Left renal pelvis (tissue), 4 donors: ENCODE measurements around the gene NT5M. TPM values are rescaled to one million over a fixed set of nuclear protein-coding genes. Genes with fewer than 3 reads are reported as not detected.
"Not testable (repeated sequence)": the region's sequence is repeated elsewhere in the genome, so short reads cannot be mapped to it uniquely, and the experiment has no call there.

Experiments used
- DNase-seq, 4 donors: peaks; one replicate each; pipeline ENCODE4 v3.0.0-alpha.2; 2013; ENCODE audit warnings: low read depth in 4 of 4, low spot score in 3 of 4
- polyA plus RNA-seq, 4 donors: library from polyadenylated mRNA; unstranded; fragments of 120-200 nt; gene quantifications; one replicate each; pipeline ENCODE4 v1.2.1, GENCODE V29; 2013; ENCODE audit not compliant: insufficient read length in 4 of 4

Gene NT5M
- polyA plus RNA-seq = 1 to 10 TPM; 3.7 to 6.0 (median 4.9) TPM

DNA sequence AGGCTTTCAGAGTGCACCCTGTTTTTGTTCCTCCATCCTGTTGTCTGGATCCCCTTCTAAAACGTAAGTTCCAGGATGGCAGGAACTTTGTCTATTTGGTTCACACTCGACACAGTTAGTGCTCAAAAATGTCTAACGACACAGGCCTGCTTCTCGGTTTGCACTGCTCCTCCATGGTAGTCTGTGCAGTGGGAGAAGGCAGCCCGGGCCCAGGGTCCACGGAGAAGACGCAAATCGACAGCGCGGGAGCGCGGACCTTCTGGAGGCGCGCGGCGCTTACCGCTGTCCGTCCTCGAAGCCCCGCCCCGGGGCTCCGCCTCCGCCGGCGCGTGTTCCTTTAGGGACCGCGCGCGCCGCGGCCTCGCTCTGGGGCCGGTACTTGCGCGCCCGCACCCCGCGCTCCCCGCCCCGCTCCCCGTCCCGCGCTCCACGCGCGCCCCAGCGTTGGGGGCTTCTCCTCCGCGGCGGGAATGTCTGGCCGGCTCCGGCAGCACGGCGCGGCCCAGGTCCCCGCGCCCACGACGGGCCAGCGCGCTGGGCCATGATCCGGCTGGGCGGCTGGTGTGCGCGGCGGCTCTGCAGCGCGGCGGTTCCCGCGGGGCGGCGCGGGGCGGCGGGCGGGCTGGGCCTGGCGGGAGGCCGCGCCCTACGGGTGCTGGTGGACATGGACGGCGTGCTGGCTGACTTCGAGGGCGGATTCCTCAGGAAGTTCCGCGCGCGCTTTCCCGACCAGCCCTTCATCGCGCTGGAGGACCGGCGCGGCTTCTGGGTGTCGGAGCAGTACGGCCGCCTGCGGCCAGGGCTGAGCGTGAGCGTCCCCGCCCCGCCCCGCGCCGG, at the start of gene NT5M:
TSS of gene NT5M (plus strand) at position 364 of the 837 bp plus-strand sequence. CDS start at position 542, 178 bp downstream.
- peak in 3 of 4 donors; percentile 60 to 67 (median 64) for DNase-seq

DNA sequence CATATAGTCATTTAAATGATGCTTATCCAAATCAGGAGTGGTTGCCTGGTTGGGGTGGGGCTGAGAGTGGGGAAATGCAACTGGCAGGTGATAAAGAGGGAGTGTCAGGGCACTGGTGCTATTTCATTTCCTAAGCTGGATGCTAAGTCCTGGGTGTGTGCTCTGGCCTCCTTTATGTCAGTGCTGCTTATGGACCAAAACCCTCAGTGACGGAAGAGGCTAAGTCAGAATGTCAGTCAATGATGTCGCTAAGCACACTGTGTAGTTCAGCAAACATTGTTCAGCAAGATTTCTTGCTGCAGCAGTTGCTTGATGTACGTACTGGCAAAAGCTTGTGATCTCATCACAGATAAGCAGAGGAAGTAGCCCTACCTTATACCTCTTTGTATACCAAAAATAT, 49.8 kb upstream of the NT5M start:
- no peak for DNase-seq

GRCh38 chr17:17254036-17254435, 49.1 kb upstream of the NT5M start:
- DNase-seq = no peak

GRCh38 chr17:17255689-17256088, 47.5 kb upstream of the NT5M start:
- not testable (repeated sequence) for DNase-seq

GRCh38 chr17:17256316-17256715, 46.9 kb upstream of the NT5M start:
- no peak for DNase-seq

- no peak for DNase-seq
These were observed 45.2 kb upstream of the NT5M start for GRCh38 chr17:17258011-17258410.

DNA sequence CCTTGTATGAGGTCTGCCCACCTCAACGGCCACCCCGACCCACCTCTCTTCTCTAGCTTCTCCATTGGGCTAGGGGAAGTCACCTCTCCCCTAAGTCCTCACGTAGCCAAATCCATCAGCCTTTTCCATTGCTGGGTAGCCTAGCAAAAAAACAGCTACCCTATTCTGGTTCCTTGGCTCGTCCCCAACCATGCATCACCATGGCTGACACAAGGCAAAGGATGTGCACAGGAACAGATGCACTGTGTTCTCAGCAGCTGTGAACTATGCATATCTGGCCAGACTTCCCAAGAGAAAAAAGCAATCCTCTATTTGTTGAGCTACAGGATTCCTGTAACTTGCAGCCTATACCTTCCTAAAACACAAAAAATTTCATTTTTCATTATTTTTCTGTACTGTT, 44.2 kb upstream of the NT5M start:
- no peak for DNase-seq

- DNase-seq = no peak
These were observed 38.7 kb upstream of the NT5M start for GRCh38 chr17:17264430-17264829.

GRCh38 chr17:17269926-17270773, 33.0 kb upstream of the NT5M start:
- DNase-seq = no peak

GRCh38 chr17:17275971-17276370, 27.2 kb upstream of the NT5M start:
- no peak for DNase-seq

DNA sequence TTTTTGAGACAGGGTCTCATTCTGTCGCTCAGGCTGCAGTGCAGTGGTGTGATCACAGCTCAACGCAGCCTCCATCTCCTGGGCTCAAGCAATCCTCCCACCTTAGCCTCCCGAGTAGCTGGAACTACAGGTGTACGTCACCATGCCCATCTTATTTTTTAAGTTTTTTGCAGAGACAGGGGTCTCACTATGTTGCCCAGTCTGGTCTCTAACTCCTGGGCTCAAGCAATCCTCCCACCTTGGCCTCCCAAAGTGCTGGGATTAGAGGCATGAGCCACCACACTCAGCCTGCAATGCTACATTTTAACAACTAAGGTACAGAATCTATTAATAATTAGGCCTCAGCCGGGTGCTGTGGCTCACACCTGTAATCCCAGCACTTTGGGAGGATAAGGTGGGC, 25.7 kb upstream of the NT5M start:
- DNase-seq = not testable (repeated sequence)

DNA sequence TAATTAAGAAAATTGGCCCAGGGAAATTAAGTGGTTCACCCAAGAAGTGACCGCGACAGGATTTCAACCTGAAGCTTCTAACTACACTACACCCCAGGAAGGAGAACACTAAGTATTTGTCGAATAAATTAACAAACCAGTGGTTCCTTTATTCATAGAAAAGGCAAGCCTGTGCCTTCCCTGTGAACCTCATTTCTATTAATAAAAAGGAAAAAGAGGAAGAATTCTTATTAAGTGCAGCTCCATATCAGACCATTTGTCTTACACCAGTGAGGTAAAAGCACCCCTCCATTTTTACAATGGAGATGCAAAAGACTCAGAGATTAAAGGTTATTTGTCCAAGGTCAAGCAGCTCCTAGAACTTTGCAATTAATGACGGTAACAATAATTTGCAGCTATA, 23.9 kb upstream of the NT5M start:
- no peak for DNase-seq

- peak; percentile 90 to 96 (median 93) for DNase-seq
These were observed 22.3 kb upstream of the NT5M start, which contains the start of gene COPS3 for GRCh38 chr17:17280613-17281549. Gene COPS3, minus strand, starts transcription at chr17:17281246. Its CDS starts 60 bp downstream, at chr17:17281186.

DNA sequence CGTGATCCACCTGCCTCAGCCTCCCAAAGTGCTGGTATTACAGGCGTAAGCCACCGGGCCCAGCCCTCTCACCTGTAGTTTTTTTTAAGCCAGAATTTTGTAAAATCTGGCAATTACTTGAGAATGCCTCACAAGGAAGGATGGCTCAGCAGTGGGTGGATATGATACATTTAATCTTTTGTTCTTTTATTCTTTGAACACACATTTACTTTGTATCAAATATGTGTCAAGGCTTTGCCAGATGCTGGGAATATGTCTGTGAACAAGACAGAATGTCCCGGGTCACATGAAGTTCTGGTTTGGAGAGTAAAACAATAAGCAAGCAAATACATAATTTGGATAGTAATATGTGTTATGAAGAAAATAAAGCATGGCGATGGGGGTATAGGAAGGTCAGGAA, 17.2 kb upstream of the NT5M start:
- no peak for DNase-seq

GRCh38 chr17:17289086-17289485, 14.1 kb upstream of the NT5M start:
- no peak for DNase-seq

DNA sequence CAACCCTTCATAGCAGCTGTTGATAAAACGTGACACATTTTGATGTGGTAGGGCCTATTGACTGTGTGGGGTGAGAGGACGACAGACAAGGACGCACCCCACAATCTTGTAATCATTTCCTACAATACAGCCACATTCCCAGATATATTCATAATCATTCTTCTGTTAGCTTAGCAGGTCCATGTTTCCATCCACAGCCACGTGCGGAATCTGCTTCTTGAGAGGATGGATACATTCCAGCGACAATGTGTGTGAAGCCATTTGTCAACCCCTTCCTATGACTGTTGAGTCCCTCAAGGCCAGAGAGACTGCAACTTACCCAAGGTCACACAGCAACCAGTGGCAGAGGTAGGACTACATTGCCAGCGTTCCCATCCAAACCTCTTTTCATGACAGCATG, 13.5 kb upstream of the NT5M start:
- DNase-seq = no peak

GRCh38 chr17:17295141-17295540, 8.0 kb upstream of the NT5M start:
- DNase-seq = no peak

GRCh38 chr17:17297217-17297616, 6.0 kb upstream of the NT5M start:
- no peak for DNase-seq

DNA sequence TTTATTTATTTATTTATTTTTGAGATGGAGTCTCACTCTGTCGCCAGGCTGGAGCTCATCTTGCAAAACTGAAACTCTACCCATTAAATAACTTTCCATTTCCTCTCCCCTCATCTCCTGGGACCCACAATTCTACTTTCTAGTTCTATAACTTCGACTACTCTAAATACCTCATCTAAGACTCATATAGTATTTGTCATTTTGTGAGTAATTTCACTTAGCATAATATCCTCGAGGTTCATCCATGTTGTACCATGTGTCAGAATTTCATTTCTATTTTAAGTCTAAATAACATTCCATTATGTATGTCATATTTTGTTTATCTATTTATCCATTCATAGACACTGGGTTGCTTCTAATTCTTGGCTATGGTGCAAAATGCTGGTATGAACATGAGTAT, 5.1 kb upstream of the NT5M start:
- DNase-seq = no peak
